ENCODE data around the gene CACNA1D.
"Not testable (repeated sequence)": the region's sequence is repeated elsewhere in the genome, so short reads cannot be mapped to it uniquely, and the experiment has no call there.

Gene CACNA1D

GRCh38 chr3:53616971-53617892, 122.8 kb downstream of the CACNA1D start:
- no peak for DNase-seq (ENCODE audit: low read depth)

- no peak for DNase-seq (ENCODE audit: low read depth)
Observed at GRCh38 chr3:53617893-53618523, 123.6 kb downstream of the CACNA1D start.

GRCh38 chr3:53618524-53618906, 124.1 kb downstream of the CACNA1D start:
- no peak for DNase-seq (ENCODE audit: low read depth)

- DNase-seq (ENCODE audit: low read depth) = no peak
Observed at GRCh38 chr3:53618936-53619335, 124.5 kb downstream of the CACNA1D start.

GRCh38 chr3:53624061-53624857, 129.8 kb downstream of the CACNA1D start:
- DNase-seq (ENCODE audit: low read depth) = no peak

- no peak for DNase-seq (ENCODE audit: low read depth)
Observed at GRCh38 chr3:53626876-53627275, 132.5 kb downstream of the CACNA1D start.

- no peak for DNase-seq (ENCODE audit: low read depth)
Observed at GRCh38 chr3:53628536-53629401, 134.4 kb downstream of the CACNA1D start.

GRCh38 chr3:53629402-53629723, 135.0 kb downstream of the CACNA1D start:
- no peak for DNase-seq (ENCODE audit: low read depth)

- DNase-seq (ENCODE audit: low read depth) = no peak
Observed at GRCh38 chr3:53630547-53630946, 136.1 kb downstream of the CACNA1D start.

GRCh38 chr3:53633197-53633787, 138.9 kb downstream of the CACNA1D start:
- no peak for DNase-seq (ENCODE audit: low read depth)

- DNase-seq (ENCODE audit: low read depth) = no peak
Observed at GRCh38 chr3:53635041-53635440, 140.6 kb downstream of the CACNA1D start.

GRCh38 chr3:53638806-53639205, 144.4 kb downstream of the CACNA1D start:
- not testable (repeated sequence) for DNase-seq (ENCODE audit: low read depth)

GRCh38 chr3:53641397-53641796, 147.0 kb downstream of the CACNA1D start:
- no peak for DNase-seq (ENCODE audit: low read depth)

- DNase-seq (ENCODE audit: low read depth) = no peak
Observed at GRCh38 chr3:53642211-53642610, 147.8 kb downstream of the CACNA1D start.

GRCh38 chr3:53643757-53644156, 149.3 kb downstream of the CACNA1D start:
- DNase-seq (ENCODE audit: low read depth) = no peak

- DNase-seq (ENCODE audit: low read depth) = no peak
Observed at GRCh38 chr3:53645754-53646153, 151.3 kb downstream of the CACNA1D start.

GRCh38 chr3:53646723-53647122, 152.3 kb downstream of the CACNA1D start:
- no peak for DNase-seq (ENCODE audit: low read depth)

- no peak for DNase-seq (ENCODE audit: low read depth)
Observed at GRCh38 chr3:53649816-53650215, 155.4 kb downstream of the CACNA1D start.

GRCh38 chr3:53650424-53650823, 156.0 kb downstream of the CACNA1D start:
- DNase-seq (ENCODE audit: low read depth) = no peak

GRCh38 chr3:53650928-53651661, 156.7 kb downstream of the CACNA1D start:
- DNase-seq (ENCODE audit: low read depth) = no peak

GRCh38 chr3:53651927-53652326, 157.5 kb downstream of the CACNA1D start:
- DNase-seq (ENCODE audit: low read depth) = no peak

Measured in HS-27A (cell line).